NCI-H1694 treated with DMSO at 0.1 percent for 48 hours (cell line): ENCODE data around the gene CACNG3.

Experiments
- DNase-seq: peaks from one replicate; lab custom pipeline; 2025; lab: John Stamatoyannopoulos, UW

CACNG3 gene

DNA sequence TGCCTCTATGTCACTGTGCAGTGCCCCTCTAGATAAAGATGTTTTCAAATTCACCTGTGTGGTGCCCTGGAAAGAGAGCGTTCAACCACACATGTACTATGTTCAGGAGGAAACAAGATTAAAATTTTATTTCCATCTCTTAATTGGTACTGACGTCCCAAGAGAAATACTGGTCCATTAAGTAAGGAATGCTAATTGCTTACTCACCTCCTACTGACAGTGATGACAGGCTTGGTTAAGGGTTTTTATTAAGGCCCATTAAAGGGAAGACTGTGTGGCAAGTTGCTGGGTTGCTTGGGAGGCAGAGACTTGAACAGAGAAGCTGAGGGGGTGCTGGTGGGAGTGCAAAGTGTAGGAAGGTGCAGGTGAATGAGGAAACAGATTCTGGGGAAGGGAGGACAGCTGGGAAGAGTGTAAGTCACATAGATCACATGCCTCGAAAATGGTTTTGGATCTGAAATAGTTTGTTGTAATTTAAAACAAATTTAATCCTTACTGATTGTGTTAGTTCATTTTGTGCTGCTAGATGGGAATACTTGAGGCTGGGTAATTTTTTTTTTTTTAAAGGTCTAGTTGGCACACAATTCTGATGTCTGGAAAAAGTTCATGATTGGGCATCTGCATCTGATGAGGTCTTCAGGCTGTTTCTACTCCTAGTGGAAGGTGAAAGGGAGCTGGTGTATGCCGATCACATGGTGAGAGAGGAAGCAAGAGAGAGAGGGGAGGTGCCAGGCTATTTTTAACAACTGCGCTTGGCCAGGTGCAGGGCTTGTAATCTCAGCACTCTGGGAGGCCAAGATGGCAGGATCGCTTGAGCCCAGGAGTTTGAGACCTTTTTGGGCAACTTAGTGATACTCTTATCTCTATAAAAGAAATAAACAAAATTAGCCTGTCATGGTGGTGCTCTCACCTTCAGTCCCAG, 140.5 kb downstream of the CACNG3 start:
- DNase-seq: no peak

GRCh38 chr16:24409045-24409444, 152.9 kb downstream of the CACNG3 start:
- no peak for DNase-seq
